ENCODE data around the gene TPPP2. TPM values are rescaled to one million over a fixed set of nuclear protein-coding genes. Genes with fewer than 3 reads are reported as not detected.

The TPPP2 gene
- total and polyA plus RNA-seq, 8 donors: 0.23 to 0.59 (median 0.46) TPM; not detected in 5

DNA sequence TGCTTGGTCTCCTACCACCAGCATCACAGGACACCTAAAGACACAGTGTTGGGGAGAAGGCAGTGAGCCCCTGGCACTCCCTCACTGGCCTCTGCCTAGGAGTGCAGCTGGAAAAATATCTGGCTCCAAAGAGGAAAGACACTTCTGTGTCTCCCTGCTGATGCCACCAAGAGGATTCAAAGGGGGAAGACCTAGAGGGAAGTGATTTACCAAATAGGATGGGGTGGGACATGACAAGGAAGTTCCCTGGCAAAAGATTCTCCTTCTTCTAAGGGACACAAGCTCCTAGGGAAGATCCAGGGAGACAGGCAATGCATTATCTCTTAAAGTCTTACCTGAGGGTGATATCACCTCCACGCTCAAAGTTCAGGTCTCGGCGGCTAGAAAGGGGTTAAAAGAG is 11.2 kb upstream of the TPPP2 start:
- no peak for DNase-seq
- TF ChIP-seq, protein P1, sequence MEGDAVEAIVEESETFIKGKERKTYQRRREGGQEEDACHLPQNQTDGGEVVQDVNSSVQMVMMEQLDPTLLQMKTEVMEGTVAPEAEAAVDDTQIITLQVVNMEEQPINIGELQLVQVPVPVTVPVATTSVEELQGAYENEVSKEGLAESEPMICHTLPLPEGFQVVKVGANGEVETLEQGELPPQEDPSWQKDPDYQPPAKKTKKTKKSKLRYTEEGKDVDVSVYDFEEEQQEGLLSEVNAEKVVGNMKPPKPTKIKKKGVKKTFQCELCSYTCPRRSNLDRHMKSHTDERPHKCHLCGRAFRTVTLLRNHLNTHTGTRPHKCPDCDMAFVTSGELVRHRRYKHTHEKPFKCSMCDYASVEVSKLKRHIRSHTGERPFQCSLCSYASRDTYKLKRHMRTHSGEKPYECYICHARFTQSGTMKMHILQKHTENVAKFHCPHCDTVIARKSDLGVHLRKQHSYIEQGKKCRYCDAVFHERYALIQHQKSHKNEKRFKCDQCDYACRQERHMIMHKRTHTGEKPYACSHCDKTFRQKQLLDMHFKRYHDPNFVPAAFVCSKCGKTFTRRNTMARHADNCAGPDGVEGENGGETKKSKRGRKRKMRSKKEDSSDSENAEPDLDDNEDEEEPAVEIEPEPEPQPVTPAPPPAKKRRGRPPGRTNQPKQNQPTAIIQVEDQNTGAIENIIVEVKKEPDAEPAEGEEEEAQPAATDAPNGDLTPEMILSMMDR (IDR thresholded peaks at IDR 0.05): no peak
- no peak overlapping the region for H3K4me3 ChIP-seq
- peaks cover 0 to 3% (median 1%) of the 10 kb centered on the region in 3 donors for H3K4me1 ChIP-seq
- H3K36me3 ChIP-seq: peaks cover 0 to 26% (median 0%) of the 10 kb centered on the region in 3 donors
- WGBS, 2 donors: 93 to 96% methylated on average over 3 of the region's 3 CpGs
- intact Hi-C loops (cut with DNase I): loop anchor here in 1 of 3 donors (5.0 kb wide), 1 partner anchor 74 kb away; no protein-coding TSS in a partner anchor
- no peak overlapping the region for H3K27ac ChIP-seq
- no peaks in the 10 kb centered on the region for H3K9me3 ChIP-seq
- H3K27me3 ChIP-seq: no peaks in the 10 kb centered on the region
- FAIRE-seq: no peak
- ATAC-seq: no peak

DNA sequence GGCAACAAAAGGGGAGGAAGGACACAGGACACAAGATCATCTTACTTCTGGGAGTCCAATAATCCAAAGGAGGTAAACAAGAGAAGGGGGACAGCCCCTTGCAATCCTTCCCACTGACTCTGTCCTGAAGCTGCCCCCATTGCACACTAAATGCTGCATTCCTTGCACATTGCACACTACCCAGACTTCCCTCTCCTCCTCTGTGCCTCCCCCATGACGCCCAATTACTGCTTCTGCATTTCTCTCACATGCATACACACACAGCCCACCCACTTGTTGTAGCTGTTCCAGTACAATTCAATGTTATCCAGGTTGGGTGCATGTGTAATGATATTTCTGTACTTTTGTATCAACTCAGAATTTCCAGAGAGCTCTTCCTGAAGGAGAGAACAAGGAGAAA is 10.7 kb upstream of the TPPP2 start:
- no peaks in the 10 kb centered on the region for H3K9me3 ChIP-seq
- peaks cover 0 to 26% (median 0%) of the 10 kb centered on the region in 3 donors for H3K36me3 ChIP-seq

DNA sequence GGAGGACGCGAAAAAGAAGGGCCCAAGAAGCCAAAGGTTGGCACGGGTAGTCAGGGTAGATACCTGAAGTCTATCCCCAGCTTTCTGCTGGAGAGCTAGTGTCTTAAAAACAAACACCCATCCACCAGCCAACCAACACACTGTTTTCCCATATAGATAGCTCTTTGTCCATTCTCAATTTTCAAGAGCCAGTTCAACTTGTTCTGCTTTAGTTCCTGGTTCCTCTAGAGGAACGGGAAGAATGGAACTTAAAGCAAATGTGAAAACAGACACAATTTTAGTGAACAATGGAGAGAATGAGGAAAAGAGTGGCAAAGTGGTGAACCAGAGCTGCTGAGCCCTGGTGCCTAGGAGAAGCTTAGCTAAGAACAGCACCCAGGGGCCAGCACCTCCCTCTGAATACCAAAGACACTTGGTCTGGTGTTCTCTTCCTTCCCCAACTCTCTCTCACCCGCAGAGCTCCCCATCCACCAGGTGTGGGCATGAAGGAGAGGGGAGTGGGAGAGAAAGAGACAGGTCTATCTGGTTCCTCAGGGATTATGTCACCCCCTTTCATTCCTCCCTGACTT is 9.0 kb upstream of the TPPP2 start:
- H3K9me3 ChIP-seq: no peaks in the 10 kb centered on the region
- no peak overlapping the region for H3K27ac ChIP-seq
- H3K27me3 ChIP-seq: no peaks in the 10 kb centered on the region
- TF ChIP-seq, protein P1 (IDR thresholded peaks at IDR 0.05): no peak
- 76 to 82% methylated on average over 5 of the region's 5 CpGs for WGBS, 2 donors
- no peak for DNase-seq
- H3K36me3 ChIP-seq: peaks cover 0 to 26% (median 0%) of the 10 kb centered on the region in 3 donors
- intact Hi-C loops (cut with DNase I): loop anchor here in 1 of 3 donors (5.0 kb wide), 1 partner anchor 71 kb away; no protein-coding TSS in a partner anchor
- no peak for ATAC-seq
- H3K4me3 ChIP-seq: no peak overlapping the region
- no peak for FAIRE-seq
- H3K4me1 ChIP-seq: peaks cover 0 to 5% (median 3%) of the 10 kb centered on the region in 3 donors

More for the DNA sequence above, 10.7 kb upstream of the TPPP2 start:
- WGBS, 2 donors: 64 to 79% methylated on average over 1 of the region's 1 CpG
- TF ChIP-seq, protein P1 (IDR thresholded peaks at IDR 0.05): no peak
- intact Hi-C loops (cut with DNase I): loop anchor here in 1 of 3 donors (5.0 kb wide), 1 partner anchor 73 kb away; no protein-coding TSS in a partner anchor
- H3K4me1 ChIP-seq: peaks cover 0 to 5% (median 3%) of the 10 kb centered on the region in 3 donors
- FAIRE-seq: no peak
- H3K27me3 ChIP-seq: no peaks in the 10 kb centered on the region
- DNase-seq: no peak
- no peak overlapping the region for H3K27ac ChIP-seq
- H3K4me3 ChIP-seq: no peak overlapping the region
- ATAC-seq: no peak

DNA sequence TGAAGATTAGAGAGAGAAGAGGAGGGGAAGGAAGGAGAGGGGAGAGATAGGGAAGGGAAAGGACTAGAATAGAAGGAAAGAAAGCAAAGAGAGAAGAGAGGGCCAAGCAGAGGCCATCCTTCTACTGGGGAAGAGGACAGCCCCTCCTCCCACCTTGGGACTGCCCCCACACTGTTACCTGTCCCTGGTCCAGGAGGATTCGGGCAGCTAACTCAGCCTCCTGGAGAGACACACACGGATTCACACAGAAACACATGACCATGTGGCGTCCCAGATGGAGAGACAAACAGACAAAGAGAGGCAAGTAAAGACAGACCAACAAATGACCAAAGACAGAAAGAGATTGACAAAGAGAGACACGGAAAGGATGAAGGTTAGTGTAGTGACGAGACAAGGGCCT is 7.3 kb upstream of the TPPP2 start:
- H3K4me3 ChIP-seq: no peak overlapping the region

More for the DNA sequence above, 7.3 kb upstream of the TPPP2 start:
- Histone ChIP-seq H3K27ac (no peak overlapping the region), H3K27me3 (no peaks in the 10 kb centered on the region), H3K4me1 (peaks cover 0 to 5% (median 3%) of the 10 kb centered on the region in 3 donors), H3K9me3 (no peaks in the 10 kb centered on the region), H3K36me3 (peaks cover 0 to 22% (median 0%) of the 10 kb centered on the region in 3 donors)
- DNase-seq: no peak
- ATAC-seq: no peak
- TF ChIP-seq, protein P1 (IDR thresholded peaks at IDR 0.05): no peak
- WGBS, 2 donors: 73 to 81% methylated on average over 5 of the region's 5 CpGs
- no peak for FAIRE-seq
- intact Hi-C loops (cut with DNase I): loop anchor here in 1 of 3 donors (5.0 kb wide), 1 partner anchor 70 kb away; no protein-coding TSS in a partner anchor
